Rectal smooth muscle tissue (tissue), 1 donor: ENCODE measurements around the gene GPRC5D.

ENCODE experiments used
- H3K27ac ChIP-seq: one replicate; pipeline ENCODE4 v1.7.0; 2013; ENCODE audit warnings: low read depth, low read length, inconsistent platforms
- H3K27me3 ChIP-seq: one replicate; pipeline ENCODE4 v1.7.0; 2013; ENCODE audit warnings: low read length; ENCODE audit not compliant: control insufficient read depth, insufficient read depth
- H3K36me3 ChIP-seq: one replicate; pipeline ENCODE4 v1.7.0; 2013; ENCODE audit warnings: low read length; ENCODE audit not compliant: control insufficient read depth, insufficient read depth
- H3K4me1 ChIP-seq: one replicate; pipeline ENCODE4 v1.7.0; 2013; ENCODE audit warnings: low read length; ENCODE audit not compliant: control insufficient read depth, insufficient read depth
- H3K4me3 ChIP-seq: one replicate; pipeline ENCODE4 v1.7.0; 2013; ENCODE audit warnings: low read length
- H3K9ac ChIP-seq: one replicate; pipeline ENCODE4 v1.7.0; 2013; ENCODE audit warnings: low read length

GPRC5D gene

DNA sequence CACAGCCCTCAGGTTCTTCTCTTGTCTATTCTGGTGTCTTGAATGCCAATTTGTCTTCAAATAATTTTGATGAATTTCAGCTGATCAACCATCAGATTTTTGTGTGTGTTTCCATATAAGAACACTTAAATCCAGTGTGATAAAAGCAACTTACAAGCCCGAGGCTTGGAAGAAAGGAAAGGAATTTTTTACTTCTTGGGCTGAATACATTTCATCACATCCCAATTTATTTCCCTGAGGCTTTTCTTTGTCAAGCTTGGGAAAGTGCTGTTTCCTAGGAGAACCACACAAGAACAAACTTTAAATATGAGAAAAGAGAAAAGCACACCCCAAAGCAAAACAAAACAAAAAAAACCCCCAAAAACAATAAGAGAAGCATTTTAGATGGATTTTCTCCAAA, 26.6 kb downstream of the GPRC5D start:
- H3K27ac ChIP-seq: no peak overlapping the region
- H3K4me3 ChIP-seq: no peak overlapping the region
- no peaks in the 10 kb centered on the region for H3K36me3 ChIP-seq
- H3K9ac ChIP-seq: no peak overlapping the region
- H3K4me1 ChIP-seq: no peaks in the 10 kb centered on the region
- H3K27me3 ChIP-seq: no peaks in the 10 kb centered on the region

- no peak overlapping the region for H3K9ac ChIP-seq
Observed at GRCh38 chr12:12924169-12924568, 27.8 kb downstream of the GPRC5D start.

GRCh38 chr12:12922978-12923377, 29.0 kb downstream of the GPRC5D start:
- Histone ChIP-seq H3K4me3 (no peak overlapping the region), H3K27ac (no peak overlapping the region), H3K9ac (no peak overlapping the region)

More at GRCh38 chr12:12924169-12924568, 27.8 kb downstream of the GPRC5D start:
- Histone ChIP-seq H3K4me1 (no peaks in the 10 kb centered on the region), H3K4me3 (no peak overlapping the region), H3K36me3 (no peaks in the 10 kb centered on the region), H3K27ac (no peak overlapping the region), H3K27me3 (no peaks in the 10 kb centered on the region)

DNA sequence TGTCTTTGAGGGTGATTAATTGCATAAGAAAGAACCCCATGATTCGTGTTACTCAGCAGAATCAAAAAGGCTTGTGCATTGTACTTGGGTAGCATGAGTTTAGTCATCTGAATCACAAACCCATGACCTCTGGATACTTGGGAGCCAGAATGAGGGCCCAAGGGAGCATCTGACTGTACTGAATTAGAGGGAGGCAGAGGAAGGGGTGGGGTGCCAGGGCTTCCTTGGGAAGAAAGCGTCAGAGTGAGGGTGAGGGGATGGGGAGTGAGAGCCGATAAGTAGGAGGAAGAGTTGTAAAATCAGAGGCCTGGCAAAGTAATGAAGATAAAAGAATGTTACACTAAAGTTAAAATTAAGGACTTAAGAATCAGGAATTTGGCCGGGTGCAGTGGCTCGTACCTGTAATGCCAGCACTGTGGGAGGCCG, 29.8 kb downstream of the GPRC5D start:
- Histone ChIP-seq H3K27me3 (no peaks in the 10 kb centered on the region), H3K9ac (no peak overlapping the region), H3K4me1 (no peaks in the 10 kb centered on the region), H3K27ac (no peak overlapping the region), H3K36me3 (no peaks in the 10 kb centered on the region), H3K4me3 (no peak overlapping the region)

More at GRCh38 chr12:12922978-12923377, 29.0 kb downstream of the GPRC5D start:
- Histone ChIP-seq H3K36me3 (no peaks in the 10 kb centered on the region), H3K27me3 (no peaks in the 10 kb centered on the region), H3K4me1 (no peaks in the 10 kb centered on the region)

DNA sequence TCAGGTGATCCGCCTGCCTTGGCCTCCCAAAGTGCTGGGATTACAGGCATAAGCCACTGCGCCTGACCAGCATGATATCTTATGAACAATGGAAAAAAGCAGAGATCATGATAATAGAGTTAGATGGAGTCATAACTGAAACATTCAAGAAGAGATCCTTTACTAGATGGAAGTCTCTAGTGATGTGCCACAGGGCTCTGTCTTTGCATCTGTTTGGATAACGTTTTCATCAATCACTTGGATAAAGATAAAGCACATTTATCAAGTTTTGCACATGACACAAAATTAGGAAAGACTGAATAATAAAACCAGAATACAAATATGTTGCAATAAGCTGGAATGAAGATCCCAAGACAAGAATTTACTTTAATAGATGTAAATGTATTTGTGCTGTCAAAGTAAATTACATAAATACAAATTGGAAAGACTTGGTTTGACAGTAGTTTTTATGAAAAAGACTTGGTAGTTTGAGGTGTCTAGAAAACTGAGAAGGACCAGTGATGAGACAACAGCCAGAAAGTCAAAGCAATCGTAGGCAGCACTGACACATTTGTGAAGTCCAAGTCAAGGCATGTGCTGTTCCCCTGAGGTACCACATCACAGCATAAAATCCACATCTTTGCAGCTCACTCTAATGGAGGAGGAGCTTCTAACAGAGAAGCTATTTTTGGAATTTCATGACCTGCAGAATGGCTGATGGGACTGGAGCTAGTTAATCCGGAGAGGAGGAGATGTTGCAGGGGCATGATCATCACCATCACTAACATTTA, 32.1 kb downstream of the GPRC5D start:
- Histone ChIP-seq H3K9ac (no peak overlapping the region), H3K4me1 (no peaks in the 10 kb centered on the region), H3K27ac (no peak overlapping the region), H3K4me3 (no peak overlapping the region), H3K36me3 (no peaks in the 10 kb centered on the region), H3K27me3 (no peaks in the 10 kb centered on the region)

DNA sequence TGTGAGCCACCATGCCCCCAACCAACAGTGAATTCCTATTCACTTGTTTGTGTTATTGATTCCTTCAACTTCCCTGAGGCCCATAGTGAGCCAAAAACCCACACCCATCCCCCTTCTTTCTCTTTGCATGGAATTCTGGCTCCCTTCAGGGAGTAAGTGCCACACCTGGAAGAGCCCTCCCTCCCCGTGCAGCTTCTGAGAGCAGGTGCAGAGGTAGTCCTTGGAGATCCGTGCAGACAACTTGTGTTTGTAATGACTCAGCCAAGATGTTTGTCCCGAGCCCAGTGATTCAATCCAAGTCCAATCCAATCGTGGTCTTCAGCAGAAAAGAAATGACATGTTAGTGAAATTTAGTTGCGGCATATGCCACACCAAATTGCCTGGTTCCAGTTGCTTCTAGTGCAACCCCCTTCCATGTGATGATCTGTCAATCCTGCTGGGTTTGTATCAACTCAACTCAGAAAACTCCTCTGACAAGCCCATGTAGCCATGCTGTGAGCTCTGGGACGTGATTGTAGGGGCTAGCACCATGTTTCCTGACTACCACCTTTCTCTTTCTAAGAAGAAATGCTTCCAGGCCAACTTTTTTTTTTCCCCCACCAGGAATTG, 33.1 kb downstream of the GPRC5D start:
- no peak overlapping the region for H3K9ac ChIP-seq
- H3K4me3 ChIP-seq: no peak overlapping the region
- H3K27ac ChIP-seq: no peak overlapping the region
- H3K36me3 ChIP-seq: no peaks in the 10 kb centered on the region
- no peaks in the 10 kb centered on the region for H3K4me1 ChIP-seq
- H3K27me3 ChIP-seq: no peaks in the 10 kb centered on the region

DNA sequence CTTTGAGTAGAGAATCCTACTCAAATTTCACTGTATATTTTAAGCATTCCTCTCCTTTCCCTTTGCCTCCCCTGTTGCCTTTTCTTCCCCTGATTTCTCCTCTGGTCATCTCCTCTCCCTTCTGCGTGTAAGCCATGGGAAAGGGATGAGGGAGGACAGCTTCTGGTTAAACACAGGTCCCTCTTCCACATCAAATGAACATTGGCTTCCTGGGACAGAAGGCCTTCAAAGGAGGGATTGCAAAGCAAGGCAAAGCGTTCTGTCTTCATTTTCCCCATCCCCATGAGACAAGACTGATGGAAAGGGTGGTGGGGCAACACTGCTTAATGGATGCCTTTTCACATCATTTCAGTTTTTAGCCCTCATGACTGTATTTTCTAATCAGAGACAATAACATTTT, 34.5 kb downstream of the GPRC5D start:
- Histone ChIP-seq H3K4me3 (no peak overlapping the region), H3K27ac (no peak overlapping the region), H3K9ac (no peak overlapping the region), H3K4me1 (no peaks in the 10 kb centered on the region), H3K27me3 (no peaks in the 10 kb centered on the region), H3K36me3 (no peaks in the 10 kb centered on the region)

- H3K27ac ChIP-seq: no peak overlapping the region
- no peaks in the 10 kb centered on the region for H3K27me3 ChIP-seq
- no peak overlapping the region for H3K9ac ChIP-seq
- no peak overlapping the region for H3K4me3 ChIP-seq
- no peaks in the 10 kb centered on the region for H3K36me3 ChIP-seq
- no peaks in the 10 kb centered on the region for H3K4me1 ChIP-seq
Observed at GRCh38 chr12:12916135-12916944, 35.6 kb downstream of the GPRC5D start.

- Histone ChIP-seq H3K27me3 (no peaks in the 10 kb centered on the region), H3K36me3 (no peaks in the 10 kb centered on the region), H3K27ac (no peak overlapping the region), H3K4me3 (no peak overlapping the region), H3K9ac (no peak overlapping the region), H3K4me1 (no peaks in the 10 kb centered on the region)
Observed at GRCh38 chr12:12915656-12916055, 36.3 kb downstream of the GPRC5D start.

- Histone ChIP-seq H3K4me3 (no peak overlapping the region), H3K9ac (no peak overlapping the region), H3K36me3 (no peaks in the 10 kb centered on the region), H3K27me3 (no peaks in the 10 kb centered on the region), H3K27ac (no peak overlapping the region), H3K4me1 (no peaks in the 10 kb centered on the region)
Observed at GRCh38 chr12:12912711-12913110, 39.3 kb downstream of the GPRC5D start.

DNA sequence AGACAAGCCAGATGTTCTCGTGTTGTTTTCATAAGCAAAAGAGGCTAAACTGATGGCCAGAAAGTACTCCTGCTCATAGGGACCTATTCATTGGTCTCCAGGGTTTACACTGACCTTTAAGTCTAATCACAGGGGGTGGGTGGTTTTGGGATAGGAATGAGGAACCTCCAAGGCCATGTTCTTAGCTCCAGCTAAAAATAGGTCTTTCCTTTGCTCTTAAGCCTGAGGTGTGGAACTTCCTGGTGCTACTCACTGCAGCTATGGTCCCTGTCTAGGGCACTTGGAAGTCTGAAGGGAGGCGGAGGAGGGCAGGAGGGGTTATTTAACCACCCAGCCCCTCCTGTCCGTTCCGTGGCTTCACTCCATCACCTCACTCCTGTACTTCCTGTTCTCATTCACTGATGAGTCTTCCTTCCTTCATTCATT, 42.0 kb downstream of the GPRC5D start:
- no peaks in the 10 kb centered on the region for H3K27me3 ChIP-seq
- H3K27ac ChIP-seq: no peak overlapping the region
- H3K4me3 ChIP-seq: no peak overlapping the region

GRCh38 chr12:12909228-12909994, 42.6 kb downstream of the GPRC5D start:
- Histone ChIP-seq H3K9ac (no peak overlapping the region), H3K27me3 (no peaks in the 10 kb centered on the region), H3K4me3 (no peak overlapping the region), H3K36me3 (no peaks in the 10 kb centered on the region), H3K27ac (no peak overlapping the region), H3K4me1 (no peaks in the 10 kb centered on the region)

More for the DNA sequence above, 42.0 kb downstream of the GPRC5D start:
- Histone ChIP-seq H3K9ac (no peak overlapping the region), H3K4me1 (no peaks in the 10 kb centered on the region), H3K36me3 (no peaks in the 10 kb centered on the region)
